SU-DHL-6 (cell line): ENCODE data around the gene INTS11.

Source experiments
- EZH2phosphoT487 ChIP-seq: fragments of 200-600 bp; sonication (generic), shearing (Covaris generic); conservative IDR thresholded peaks from 2 replicates; pipeline ENCODE4 v1.6.1; 2018; ENCODE audit warnings: mild to moderate bottlenecking, antibody characterized with exemption, low read length, moderate library complexity, mixed read lengths
- TF ChIP-seq, protein P1 (sequence below): fragments of 200-600 bp; sonication (generic); IDR thresholded peaks from one replicate; pipeline ENCODE4 v1.5.1; 2017; ENCODE audit warnings: antibody characterized with exemption, mild to moderate bottlenecking, low read length, moderate library complexity; ENCODE audit not compliant: insufficient read depth, poor library complexity, severe bottlenecking

GRCh38 chr1:1321477-1321876 lies 3.0 kb downstream of the INTS11 start:
- TF ChIP-seq, protein P1, sequence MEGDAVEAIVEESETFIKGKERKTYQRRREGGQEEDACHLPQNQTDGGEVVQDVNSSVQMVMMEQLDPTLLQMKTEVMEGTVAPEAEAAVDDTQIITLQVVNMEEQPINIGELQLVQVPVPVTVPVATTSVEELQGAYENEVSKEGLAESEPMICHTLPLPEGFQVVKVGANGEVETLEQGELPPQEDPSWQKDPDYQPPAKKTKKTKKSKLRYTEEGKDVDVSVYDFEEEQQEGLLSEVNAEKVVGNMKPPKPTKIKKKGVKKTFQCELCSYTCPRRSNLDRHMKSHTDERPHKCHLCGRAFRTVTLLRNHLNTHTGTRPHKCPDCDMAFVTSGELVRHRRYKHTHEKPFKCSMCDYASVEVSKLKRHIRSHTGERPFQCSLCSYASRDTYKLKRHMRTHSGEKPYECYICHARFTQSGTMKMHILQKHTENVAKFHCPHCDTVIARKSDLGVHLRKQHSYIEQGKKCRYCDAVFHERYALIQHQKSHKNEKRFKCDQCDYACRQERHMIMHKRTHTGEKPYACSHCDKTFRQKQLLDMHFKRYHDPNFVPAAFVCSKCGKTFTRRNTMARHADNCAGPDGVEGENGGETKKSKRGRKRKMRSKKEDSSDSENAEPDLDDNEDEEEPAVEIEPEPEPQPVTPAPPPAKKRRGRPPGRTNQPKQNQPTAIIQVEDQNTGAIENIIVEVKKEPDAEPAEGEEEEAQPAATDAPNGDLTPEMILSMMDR, result no peak
- TF ChIP-seq EZH2phosphoT487, result no peak
